ENCODE data around the gene RIPPLY1. TPM values are rescaled to one million over a fixed set of nuclear protein-coding genes. Genes with fewer than 3 reads are reported as not detected.

The RIPPLY1 gene, protein sequence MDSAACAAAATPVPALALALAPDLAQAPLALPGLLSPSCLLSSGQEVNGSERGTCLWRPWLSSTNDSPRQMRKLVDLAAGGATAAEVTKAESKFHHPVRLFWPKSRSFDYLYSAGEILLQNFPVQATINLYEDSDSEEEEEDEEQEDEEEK
- not detected for total RNA-seq

- Mint-ChIP-seq H3K27ac (no peak within 1 kb of the TSS), H3K36me3 (ENCODE audit: low read depth) (no peaks in the 10 kb centered on the region), H3K4me3 (no peak within 1 kb of the TSS), H3K27me3 (no peaks in the 10 kb centered on the region), H3K4me1 (no peaks in the 10 kb centered on the region), H3K9me3 (no peaks in the 10 kb centered on the region)
- ChIA-PET POLR2A (no interaction called here), CTCF (interaction anchor here (0.9 kb wide), 1 partner anchor 9 kb away, joined by 3 read pairs; no protein-coding TSS in a partner anchor)
- DNase-seq = no peak
Measured at GRCh38 chrX:106903291-106903824, at the start of gene RIPPLY1. Gene RIPPLY1, minus strand, starts transcription at chrX:106903341. Its CDS starts 54 bp downstream, at chrX:106903287.

DNA sequence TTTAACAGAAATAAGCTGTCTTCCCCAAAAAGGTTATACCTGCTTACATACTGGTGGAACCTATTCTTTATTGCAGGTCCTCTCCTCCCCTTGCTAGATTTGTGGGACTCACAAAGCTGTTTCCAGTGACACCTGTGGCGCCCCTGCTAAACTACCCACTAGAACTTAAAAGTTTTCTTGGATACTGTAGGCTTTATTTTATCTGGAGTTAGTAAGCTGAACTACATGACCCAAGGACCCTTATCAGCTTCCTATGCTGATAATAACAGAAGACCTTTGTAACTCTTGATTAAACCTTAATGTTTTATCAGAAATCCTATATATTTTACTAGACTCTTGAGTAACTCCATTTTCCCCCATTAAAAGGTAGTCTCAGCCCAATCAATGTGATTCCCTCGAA lies 49.4 kb upstream of the RIPPLY1 start:
- H3K27ac Mint-ChIP-seq = no peak overlapping the region
- H3K4me1 Mint-ChIP-seq = no peaks in the 10 kb centered on the region
- DNase-seq = no peak
- H3K36me3 Mint-ChIP-seq (ENCODE audit: low read depth) = no peaks in the 10 kb centered on the region
- POLR2A ChIA-PET = no interaction called here
- no peak overlapping the region for H3K4me3 Mint-ChIP-seq
- CTCF ChIA-PET = no interaction called here
- H3K9me3 Mint-ChIP-seq = no peaks in the 10 kb centered on the region
- no peaks in the 10 kb centered on the region for H3K27me3 Mint-ChIP-seq

- ChIA-PET CTCF (no interaction called here), POLR2A (no interaction called here)
- H3K4me1 Mint-ChIP-seq = no peaks in the 10 kb centered on the region
- no peak overlapping the region for H3K4me3 Mint-ChIP-seq
- H3K9me3 Mint-ChIP-seq = no peaks in the 10 kb centered on the region
- H3K27me3 Mint-ChIP-seq = no peaks in the 10 kb centered on the region
- DNase-seq = no peak
- H3K27ac Mint-ChIP-seq = no peak overlapping the region
- no peaks in the 10 kb centered on the region for H3K36me3 Mint-ChIP-seq (ENCODE audit: low read depth)
Measured at GRCh38 chrX:106952089-106952488, 48.9 kb upstream of the RIPPLY1 start.

DNA sequence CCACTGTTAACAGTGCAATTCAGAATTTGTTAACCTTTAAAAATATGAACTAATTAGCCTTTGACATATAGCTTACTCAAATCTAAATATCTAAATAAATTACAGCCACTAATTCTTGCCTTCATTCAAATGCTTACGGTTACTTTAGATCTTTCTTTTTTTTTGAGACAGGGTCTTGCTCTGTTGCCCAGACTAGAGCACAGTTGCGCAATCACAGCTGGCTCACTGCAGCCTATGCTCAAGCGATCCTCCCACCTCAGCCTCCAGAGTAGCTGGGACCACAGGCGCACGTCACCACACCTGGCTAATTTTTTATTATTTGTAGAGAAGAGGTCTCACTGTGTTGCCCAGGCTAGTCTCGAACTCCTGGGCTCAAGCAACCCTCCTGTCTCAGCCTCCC lies 48.1 kb upstream of the RIPPLY1 start:
- H3K4me1 Mint-ChIP-seq = no peaks in the 10 kb centered on the region
- H3K27ac Mint-ChIP-seq = no peak overlapping the region
- POLR2A ChIA-PET = no interaction called here
- H3K4me3 Mint-ChIP-seq = no peak overlapping the region
- no peaks in the 10 kb centered on the region for H3K27me3 Mint-ChIP-seq
- CTCF ChIA-PET = no interaction called here
- no peaks in the 10 kb centered on the region for H3K9me3 Mint-ChIP-seq
- no peak for DNase-seq
- H3K36me3 Mint-ChIP-seq (ENCODE audit: low read depth) = no peaks in the 10 kb centered on the region

DNA sequence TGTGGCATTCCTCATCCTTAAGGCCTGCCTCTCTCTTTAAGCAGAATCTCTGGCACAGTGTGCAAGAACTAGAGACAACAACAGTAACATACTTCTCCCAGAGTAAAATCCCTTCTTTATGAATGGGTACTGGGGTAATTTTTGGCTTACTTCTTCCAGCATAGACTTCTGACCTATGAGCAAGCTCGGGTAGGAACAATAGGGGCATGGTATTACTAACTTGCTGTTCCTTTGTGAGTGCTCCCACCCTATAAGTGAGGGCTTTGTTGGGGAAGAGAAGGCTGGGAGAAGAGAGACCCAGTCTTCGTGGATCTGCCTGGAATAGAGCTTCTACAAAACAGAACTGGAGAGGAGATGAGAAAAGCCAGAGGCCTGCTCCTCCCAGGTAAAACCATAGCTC lies 47.2 kb upstream of the RIPPLY1 start:
- no peaks in the 10 kb centered on the region for H3K27me3 Mint-ChIP-seq
- ChIA-PET CTCF (no interaction called here), POLR2A (interaction anchor here (0.6 kb wide), 1 partner anchor 27 kb away, joined by 3 read pairs; no protein-coding TSS in a partner anchor)

GRCh38 chrX:106949366-106949765 lies 46.2 kb upstream of the RIPPLY1 start:
- H3K4me1 Mint-ChIP-seq = no peaks in the 10 kb centered on the region
- CTCF ChIA-PET = no interaction called here
- no peaks in the 10 kb centered on the region for H3K27me3 Mint-ChIP-seq

More for the DNA sequence above, 47.2 kb upstream of the RIPPLY1 start:
- no peaks in the 10 kb centered on the region for H3K36me3 Mint-ChIP-seq (ENCODE audit: low read depth)
- DNase-seq = no peak
- H3K4me3 Mint-ChIP-seq = no peak overlapping the region
- H3K9me3 Mint-ChIP-seq = no peaks in the 10 kb centered on the region
- no peaks in the 10 kb centered on the region for H3K4me1 Mint-ChIP-seq
- no peak overlapping the region for H3K27ac Mint-ChIP-seq

GRCh38 chrX:106948641-106949040 lies 45.5 kb upstream of the RIPPLY1 start:
- CTCF ChIA-PET = no interaction called here
- no peak for DNase-seq
- POLR2A ChIA-PET = no interaction called here
- Mint-ChIP-seq H3K36me3 (ENCODE audit: low read depth) (no peaks in the 10 kb centered on the region), H3K9me3 (no peaks in the 10 kb centered on the region), H3K4me1 (no peaks in the 10 kb centered on the region), H3K4me3 (no peak overlapping the region), H3K27me3 (no peaks in the 10 kb centered on the region), H3K27ac (no peak overlapping the region)

More at GRCh38 chrX:106949366-106949765, 46.2 kb upstream of the RIPPLY1 start:
- no peak for DNase-seq
- H3K36me3 Mint-ChIP-seq (ENCODE audit: low read depth) = no peaks in the 10 kb centered on the region
- H3K9me3 Mint-ChIP-seq = no peaks in the 10 kb centered on the region
- no peak overlapping the region for H3K27ac Mint-ChIP-seq
- H3K4me3 Mint-ChIP-seq = no peak overlapping the region
- POLR2A ChIA-PET = no interaction called here

GRCh38 chrX:106946464-106946863 lies 43.3 kb upstream of the RIPPLY1 start:
- H3K4me1 Mint-ChIP-seq = no peaks in the 10 kb centered on the region
- no peak for DNase-seq
- ChIA-PET POLR2A (no interaction called here), CTCF (no interaction called here)
- no peak overlapping the region for H3K27ac Mint-ChIP-seq
- no peaks in the 10 kb centered on the region for H3K9me3 Mint-ChIP-seq
- H3K36me3 Mint-ChIP-seq (ENCODE audit: low read depth) = peaks cover 3% of the 10 kb centered on the region
- no peak overlapping the region for H3K4me3 Mint-ChIP-seq
- H3K27me3 Mint-ChIP-seq = no peaks in the 10 kb centered on the region

GRCh38 chrX:106940068-106940467 lies 36.9 kb upstream of the RIPPLY1 start:
- DNase-seq = no peak
- ChIA-PET POLR2A (no interaction called here), CTCF (no interaction called here)
- Mint-ChIP-seq H3K27ac (no peak overlapping the region), H3K4me1 (no peaks in the 10 kb centered on the region), H3K27me3 (no peaks in the 10 kb centered on the region), H3K4me3 (no peak overlapping the region), H3K36me3 (ENCODE audit: low read depth) (peaks cover 3% of the 10 kb centered on the region), H3K9me3 (no peaks in the 10 kb centered on the region)

- no peaks in the 10 kb centered on the region for H3K9me3 Mint-ChIP-seq
- ChIA-PET CTCF (no interaction called here), POLR2A (no interaction called here)
- H3K27me3 Mint-ChIP-seq = no peaks in the 10 kb centered on the region
- no peak overlapping the region for H3K27ac Mint-ChIP-seq
- no peaks in the 10 kb centered on the region for H3K4me1 Mint-ChIP-seq
- no peak overlapping the region for H3K4me3 Mint-ChIP-seq
- no peak for DNase-seq
- H3K36me3 Mint-ChIP-seq (ENCODE audit: low read depth) = peaks cover 3% of the 10 kb centered on the region
Measured at GRCh38 chrX:106939566-106939965, 36.4 kb upstream of the RIPPLY1 start.

- H3K4me1 Mint-ChIP-seq = no peaks in the 10 kb centered on the region
- H3K27me3 Mint-ChIP-seq = no peaks in the 10 kb centered on the region
- no peak overlapping the region for H3K4me3 Mint-ChIP-seq
- H3K9me3 Mint-ChIP-seq = no peaks in the 10 kb centered on the region
- ChIA-PET POLR2A (no interaction called here), CTCF (interaction anchor here (0.6 kb wide), 1 partner anchor 90 kb away, joined by 3 read pairs; no protein-coding TSS in a partner anchor)
- no peak overlapping the region for H3K27ac Mint-ChIP-seq
- no peaks in the 10 kb centered on the region for H3K36me3 Mint-ChIP-seq (ENCODE audit: low read depth)
- DNase-seq = no peak
Measured at GRCh38 chrX:106936246-106936645, 33.1 kb upstream of the RIPPLY1 start.

GRCh38 chrX:106935175-106935574 lies 32.0 kb upstream of the RIPPLY1 start:
- ChIA-PET POLR2A (no interaction called here), CTCF (no interaction called here)
- no peak for DNase-seq
- H3K36me3 Mint-ChIP-seq (ENCODE audit: low read depth) = no peaks in the 10 kb centered on the region
- no peak overlapping the region for H3K27ac Mint-ChIP-seq
- no peaks in the 10 kb centered on the region for H3K9me3 Mint-ChIP-seq
- H3K27me3 Mint-ChIP-seq = no peaks in the 10 kb centered on the region
- no peak overlapping the region for H3K4me3 Mint-ChIP-seq
- no peaks in the 10 kb centered on the region for H3K4me1 Mint-ChIP-seq

DNA sequence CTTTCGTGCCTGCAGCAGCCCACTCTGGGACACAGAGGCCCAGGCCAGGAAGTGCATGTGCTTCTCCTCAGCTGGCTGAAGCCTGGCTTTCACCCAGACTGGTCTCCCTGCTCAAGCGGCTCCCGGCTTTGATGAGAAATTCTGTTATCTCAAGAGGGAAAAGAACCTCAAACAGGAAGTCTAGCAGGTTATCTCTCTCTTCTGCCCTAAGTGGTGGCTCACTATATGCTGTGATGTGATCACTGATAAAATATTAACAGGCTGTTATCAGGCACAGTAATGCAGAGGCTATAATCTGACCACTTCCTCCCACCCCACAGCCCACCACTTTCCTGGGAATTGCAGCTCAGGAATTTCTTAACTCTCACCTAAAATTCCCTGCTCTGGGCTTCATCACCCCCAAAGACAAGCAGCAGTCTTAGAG lies 30.4 kb upstream of the RIPPLY1 start:
- POLR2A ChIA-PET = no interaction called here
- Mint-ChIP-seq H3K27me3 (no peaks in the 10 kb centered on the region), H3K36me3 (ENCODE audit: low read depth) (no peaks in the 10 kb centered on the region), H3K9me3 (no peaks in the 10 kb centered on the region), H3K4me3 (no peak overlapping the region), H3K4me1 (no peaks in the 10 kb centered on the region), H3K27ac (no peak overlapping the region)
- DNase-seq = no peak
- CTCF ChIA-PET = no interaction called here

GRCh38 chrX:106932960-106933537 lies 29.9 kb upstream of the RIPPLY1 start:
- no peak for DNase-seq
- POLR2A ChIA-PET = interaction anchor here (0.5 kb wide), 1 partner anchor 958 kb away, joined by 4 read pairs; no protein-coding TSS in a partner anchor
- H3K4me3 Mint-ChIP-seq = no peak overlapping the region
- H3K27me3 Mint-ChIP-seq = no peaks in the 10 kb centered on the region
- CTCF ChIA-PET = no interaction called here
- no peaks in the 10 kb centered on the region for H3K36me3 Mint-ChIP-seq (ENCODE audit: low read depth)
- H3K4me1 Mint-ChIP-seq = no peaks in the 10 kb centered on the region
- no peaks in the 10 kb centered on the region for H3K9me3 Mint-ChIP-seq
- H3K27ac Mint-ChIP-seq = no peak overlapping the region
